Loucy (cell line): ENCODE results near the gene CDHR1.

Experiments used
- H2AFZ ChIP-seq: fragments of 200-600 bp; sonication (generic); 2 replicates; pipeline ENCODE4 v1.6.0; 2016; ENCODE audit warnings: antibody characterized with exemption, mild to moderate bottlenecking, low read length, moderate library complexity
- H3F3A ChIP-seq: fragments of 200-600 bp; 2 replicates; pipeline ENCODE4 v1.6.0; 2016; ENCODE audit warnings: antibody characterized with exemption, low read depth, mild to moderate bottlenecking
- H3K27me3 ChIP-seq: fragments of 200-600 bp; sonication (generic); 2 replicates; pipeline ENCODE4 v1.6.1; 2014; ENCODE audit warnings: low read length, mild to moderate bottlenecking; ENCODE audit not compliant: insufficient read depth, poor library complexity, severe bottlenecking
- H3K36me3 ChIP-seq: fragments of 200-600 bp; sonication (generic); 2 replicates; pipeline ENCODE4 v1.6.1; 2016; ENCODE audit warnings: low read length; ENCODE audit not compliant: insufficient read depth
- H3K4me1 ChIP-seq: fragments of 200-600 bp; sonication (generic); 2 replicates; pipeline ENCODE4 v1.5.1; 2014; ENCODE audit warnings: low read length, mild to moderate bottlenecking; ENCODE audit not compliant: insufficient read depth, poor library complexity, severe bottlenecking
- H3K4me2 ChIP-seq: fragments of 200-600 bp; sonication (generic); 2 replicates; pipeline ENCODE4 v1.6.0; 2014; ENCODE audit warnings: antibody characterized with exemption, low read length, low read depth, mild to moderate bottlenecking; ENCODE audit not compliant: poor library complexity, severe bottlenecking
- H3K4me3 ChIP-seq: fragments of 200-600 bp; sonication (generic); 2 replicates; pipeline ENCODE4 v1.5.1; 2014; ENCODE audit warnings: low read length, mild to moderate bottlenecking, mixed read lengths; ENCODE audit not compliant: poor library complexity, severe bottlenecking
- H3K79me2 ChIP-seq: fragments of 200-600 bp; sonication (generic); 2 replicates; pipeline ENCODE4 v1.6.1; 2014; ENCODE audit warnings: low read length; ENCODE audit not compliant: insufficient read depth
- H3K9ac ChIP-seq: fragments of 200-600 bp; sonication (generic); 2 replicates; pipeline ENCODE4 v1.6.0; 2014; ENCODE audit warnings: mild to moderate bottlenecking, low read depth, low read length, moderate library complexity; ENCODE audit not compliant: poor library complexity, severe bottlenecking
- H3K9me2 ChIP-seq: fragments of 200-600 bp; sonication (generic); replicated peaks from 2 replicates; pipeline ENCODE4 v1.6.1; 2016; ENCODE audit warnings: low read depth, low read length, mixed read lengths
- H3K9me3 ChIP-seq: fragments of 200-600 bp; sonication (generic); 2 replicates; pipeline ENCODE4 v1.6.1; 2014; ENCODE audit warnings: mild to moderate bottlenecking, antibody characterized with exemption, low read length, low read depth; ENCODE audit not compliant: insufficient read depth
- H4K20me1 ChIP-seq: fragments of 200-600 bp; sonication (generic); 2 replicates; pipeline ENCODE4 v1.6.0; 2014; ENCODE audit warnings: antibody characterized with exemption, low read length, mild to moderate bottlenecking; ENCODE audit not compliant: insufficient read depth, poor library complexity, severe bottlenecking
- CTCF ChIP-seq: fragments of 200-600 bp; sonication (generic); conservative IDR thresholded peaks from 2 replicates; pipeline ENCODE4 v1.5.1; 2014; ENCODE audit warnings: mild to moderate bottlenecking, antibody characterized with exemption, low read length
- EZH2phosphoT487 ChIP-seq: fragments of 200-600 bp; IDR thresholded peaks from 2 replicates; pipeline ENCODE4 v1.6.1; 2018; ENCODE audit warnings: antibody characterized with exemption, mild to moderate bottlenecking, moderate library complexity, borderline replicate concordance

CDHR1 gene

GRCh38 chr10:84233940-84234339 lies 39.6 kb downstream of the CDHR1 start:
- no peak overlapping the region for H3K4me2 ChIP-seq
- no peak overlapping the region for H2AFZ ChIP-seq
- TF ChIP-seq CTCF, result no peak
- TF ChIP-seq EZH2phosphoT487, result no peak
- H3K27me3 ChIP-seq, result no peaks in the 10 kb centered on the region
- no peaks in the 10 kb centered on the region for H3K36me3 ChIP-seq
- no peaks in the 10 kb centered on the region for H3K4me1 ChIP-seq
- no peak overlapping the region for H3K9ac ChIP-seq
- no peaks in the 10 kb centered on the region for H3K79me2 ChIP-seq
- H4K20me1 ChIP-seq, result no peaks in the 10 kb centered on the region
- H3K9me3 ChIP-seq, result no peaks in the 10 kb centered on the region
- no peaks in the 10 kb centered on the region for H3K9me2 ChIP-seq
- H3F3A ChIP-seq, result no peaks in the 10 kb centered on the region
- H3K4me3 ChIP-seq, result no peak overlapping the region

GRCh38 chr10:84234479-84234878 lies 40.1 kb downstream of the CDHR1 start:
- no peak overlapping the region for H3K4me3 ChIP-seq
- H3K27me3 ChIP-seq, result no peaks in the 10 kb centered on the region
- no peaks in the 10 kb centered on the region for H3K9me2 ChIP-seq
- no peaks in the 10 kb centered on the region for H3F3A ChIP-seq
- no peaks in the 10 kb centered on the region for H3K36me3 ChIP-seq
- H3K79me2 ChIP-seq, result no peaks in the 10 kb centered on the region
- no peak overlapping the region for H3K4me2 ChIP-seq
- H3K9ac ChIP-seq, result no peak overlapping the region
- no peaks in the 10 kb centered on the region for H3K4me1 ChIP-seq
- H3K9me3 ChIP-seq, result no peaks in the 10 kb centered on the region; the same call in 1 of the 2 replicates
- no peak for TF ChIP-seq EZH2phosphoT487
- no peak for TF ChIP-seq CTCF
- no peak overlapping the region for H2AFZ ChIP-seq
- no peaks in the 10 kb centered on the region for H4K20me1 ChIP-seq

- H3K9me2 ChIP-seq, result no peaks in the 10 kb centered on the region
- no peak overlapping the region for H3K4me2 ChIP-seq
- TF ChIP-seq EZH2phosphoT487 (no peak), CTCF (no peak)
- H3K9me3 ChIP-seq, result no peaks in the 10 kb centered on the region; the same call in 1 of the 2 replicates
- H3F3A ChIP-seq, result no peaks in the 10 kb centered on the region
- H2AFZ ChIP-seq, result no peak overlapping the region
- H4K20me1 ChIP-seq, result no peaks in the 10 kb centered on the region
- no peaks in the 10 kb centered on the region for H3K27me3 ChIP-seq
- no peak overlapping the region for H3K4me3 ChIP-seq
- H3K4me1 ChIP-seq, result no peaks in the 10 kb centered on the region
- H3K79me2 ChIP-seq, result no peaks in the 10 kb centered on the region
- no peak overlapping the region for H3K9ac ChIP-seq
- H3K36me3 ChIP-seq, result no peaks in the 10 kb centered on the region
These were observed 40.8 kb downstream of the CDHR1 start for GRCh38 chr10:84235096-84235495.
